ENCODE measurements around the gene TCP1. TPM values are rescaled to one million over a fixed set of nuclear protein-coding genes. Genes with fewer than 3 reads are reported as not detected.
A peak's percentile ranks its signal among the peaks of the same experiment; 100 is the strongest.

Gene TCP1
- total and polyA plus RNA-seq, 2 of the 13 experiments (the other 11 are each of a cell fraction or from before 2014, with no cell fraction given) = 116 to 553 TPM

DNA sequence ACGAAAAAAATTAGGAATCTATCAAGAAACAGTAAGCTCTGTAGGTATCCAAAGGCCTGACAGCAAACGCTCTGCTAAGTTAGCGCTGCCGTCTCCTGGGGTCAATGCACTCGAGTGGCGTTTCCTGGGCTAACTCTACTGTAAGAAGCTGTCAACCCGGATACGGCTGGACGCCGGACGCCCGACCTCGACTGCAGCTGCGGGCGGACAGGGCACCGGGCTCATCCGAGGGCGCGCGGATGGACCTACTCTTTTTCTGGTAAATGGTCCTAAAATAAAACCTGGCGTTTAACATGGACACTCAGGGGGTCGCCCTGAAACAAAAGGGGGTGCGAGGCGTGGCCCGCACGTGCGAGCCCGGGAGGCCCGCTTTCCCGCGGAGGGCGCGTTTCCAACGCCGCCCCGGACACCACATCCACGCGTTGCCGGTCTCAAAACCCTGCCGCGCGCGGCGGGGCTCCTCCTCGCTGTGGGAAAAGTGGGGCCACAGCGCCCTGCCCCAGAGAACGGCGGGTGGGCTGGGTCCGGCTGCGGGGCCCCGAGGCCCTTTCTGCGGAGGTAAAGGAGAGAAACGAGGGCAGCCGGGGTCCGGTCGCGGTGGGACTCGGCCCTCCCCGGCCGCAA, 537 bp downstream of the TCP1 start (continued):
- TF ChIP-seq, protein P1, sequence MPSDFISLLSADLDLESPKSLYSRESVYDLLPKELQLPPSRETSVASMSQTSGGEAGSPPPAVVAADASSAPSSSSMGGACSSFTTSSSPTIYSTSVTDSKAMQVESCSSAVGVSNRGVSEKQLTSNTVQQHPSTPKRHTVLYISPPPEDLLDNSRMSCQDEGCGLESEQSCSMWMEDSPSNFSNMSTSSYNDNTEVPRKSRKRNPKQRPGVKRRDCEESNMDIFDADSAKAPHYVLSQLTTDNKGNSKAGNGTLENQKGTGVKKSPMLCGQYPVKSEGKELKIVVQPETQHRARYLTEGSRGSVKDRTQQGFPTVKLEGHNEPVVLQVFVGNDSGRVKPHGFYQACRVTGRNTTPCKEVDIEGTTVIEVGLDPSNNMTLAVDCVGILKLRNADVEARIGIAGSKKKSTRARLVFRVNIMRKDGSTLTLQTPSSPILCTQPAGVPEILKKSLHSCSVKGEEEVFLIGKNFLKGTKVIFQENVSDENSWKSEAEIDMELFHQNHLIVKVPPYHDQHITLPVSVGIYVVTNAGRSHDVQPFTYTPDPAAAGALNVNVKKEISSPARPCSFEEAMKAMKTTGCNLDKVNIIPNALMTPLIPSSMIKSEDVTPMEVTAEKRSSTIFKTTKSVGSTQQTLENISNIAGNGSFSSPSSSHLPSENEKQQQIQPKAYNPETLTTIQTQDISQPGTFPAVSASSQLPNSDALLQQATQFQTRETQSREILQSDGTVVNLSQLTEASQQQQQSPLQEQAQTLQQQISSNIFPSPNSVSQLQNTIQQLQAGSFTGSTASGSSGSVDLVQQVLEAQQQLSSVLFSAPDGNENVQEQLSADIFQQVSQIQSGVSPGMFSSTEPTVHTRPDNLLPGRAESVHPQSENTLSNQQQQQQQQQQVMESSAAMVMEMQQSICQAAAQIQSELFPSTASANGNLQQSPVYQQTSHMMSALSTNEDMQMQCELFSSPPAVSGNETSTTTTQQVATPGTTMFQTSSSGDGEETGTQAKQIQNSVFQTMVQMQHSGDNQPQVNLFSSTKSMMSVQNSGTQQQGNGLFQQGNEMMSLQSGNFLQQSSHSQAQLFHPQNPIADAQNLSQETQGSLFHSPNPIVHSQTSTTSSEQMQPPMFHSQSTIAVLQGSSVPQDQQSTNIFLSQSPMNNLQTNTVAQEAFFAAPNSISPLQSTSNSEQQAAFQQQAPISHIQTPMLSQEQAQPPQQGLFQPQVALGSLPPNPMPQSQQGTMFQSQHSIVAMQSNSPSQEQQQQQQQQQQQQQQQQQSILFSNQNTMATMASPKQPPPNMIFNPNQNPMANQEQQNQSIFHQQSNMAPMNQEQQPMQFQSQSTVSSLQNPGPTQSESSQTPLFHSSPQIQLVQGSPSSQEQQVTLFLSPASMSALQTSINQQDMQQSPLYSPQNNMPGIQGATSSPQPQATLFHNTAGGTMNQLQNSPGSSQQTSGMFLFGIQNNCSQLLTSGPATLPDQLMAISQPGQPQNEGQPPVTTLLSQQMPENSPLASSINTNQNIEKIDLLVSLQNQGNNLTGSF (CRISPR knock-in tag; IDR thresholded peaks at IDR 0.05) = no peak
- no peak for TF ChIP-seq TEAD3 (CRISPR knock-in tag; optimal IDR thresholded peaks at IDR 0.05; ENCODE audit: borderline replicate concordance)
- TF ChIP-seq THAP9 (CRISPR knock-in tag; IDR thresholded peaks at IDR 0.05; ENCODE audit: borderline replicate concordance) = no peak; the same call in 1 of the 2 replicates
- TF ChIP-seq SRF (IDR thresholded peaks at IDR 0.05; ENCODE audit: low read depth, low read length) = no peak
- TF ChIP-seq, protein P2, sequence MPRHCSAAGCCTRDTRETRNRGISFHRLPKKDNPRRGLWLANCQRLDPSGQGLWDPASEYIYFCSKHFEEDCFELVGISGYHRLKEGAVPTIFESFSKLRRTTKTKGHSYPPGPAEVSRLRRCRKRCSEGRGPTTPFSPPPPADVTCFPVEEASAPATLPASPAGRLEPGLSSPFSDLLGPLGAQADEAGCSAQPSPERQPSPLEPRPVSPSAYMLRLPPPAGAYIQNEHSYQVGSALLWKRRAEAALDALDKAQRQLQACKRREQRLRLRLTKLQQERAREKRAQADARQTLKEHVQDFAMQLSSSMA (CRISPR knock-in tag; IDR thresholded peaks at IDR 0.05) = no peak
- no peak for TF ChIP-seq ZNF317 (CRISPR knock-in tag; IDR thresholded peaks at IDR 0.05)
- TF ChIP-seq, protein P3, sequence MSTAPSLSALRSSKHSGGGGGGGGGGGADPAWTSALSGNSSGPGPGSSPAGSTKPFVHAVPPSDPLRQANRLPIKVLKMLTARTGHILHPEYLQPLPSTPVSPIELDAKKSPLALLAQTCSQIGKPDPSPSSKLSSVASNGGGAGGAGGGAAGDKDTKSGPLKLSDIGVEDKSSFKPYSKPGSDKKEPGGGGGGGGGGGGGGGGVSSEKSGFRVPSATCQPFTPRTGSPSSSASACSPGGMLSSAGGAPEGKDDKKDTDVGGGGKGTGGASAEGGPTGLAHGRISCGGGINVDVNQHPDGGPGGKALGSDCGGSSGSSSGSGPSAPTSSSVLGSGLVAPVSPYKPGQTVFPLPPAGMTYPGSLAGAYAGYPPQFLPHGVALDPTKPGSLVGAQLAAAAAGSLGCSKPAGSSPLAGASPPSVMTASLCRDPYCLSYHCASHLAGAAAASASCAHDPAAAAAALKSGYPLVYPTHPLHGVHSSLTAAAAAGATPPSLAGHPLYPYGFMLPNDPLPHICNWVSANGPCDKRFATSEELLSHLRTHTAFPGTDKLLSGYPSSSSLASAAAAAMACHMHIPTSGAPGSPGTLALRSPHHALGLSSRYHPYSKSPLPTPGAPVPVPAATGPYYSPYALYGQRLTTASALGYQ (CRISPR knock-in tag; IDR thresholded peaks at IDR 0.05) = no peak
- TF ChIP-seq ZNF143 (CRISPR knock-in tag; IDR thresholded peaks at IDR 0.05) = no peak
- TF ChIP-seq, protein P4, sequence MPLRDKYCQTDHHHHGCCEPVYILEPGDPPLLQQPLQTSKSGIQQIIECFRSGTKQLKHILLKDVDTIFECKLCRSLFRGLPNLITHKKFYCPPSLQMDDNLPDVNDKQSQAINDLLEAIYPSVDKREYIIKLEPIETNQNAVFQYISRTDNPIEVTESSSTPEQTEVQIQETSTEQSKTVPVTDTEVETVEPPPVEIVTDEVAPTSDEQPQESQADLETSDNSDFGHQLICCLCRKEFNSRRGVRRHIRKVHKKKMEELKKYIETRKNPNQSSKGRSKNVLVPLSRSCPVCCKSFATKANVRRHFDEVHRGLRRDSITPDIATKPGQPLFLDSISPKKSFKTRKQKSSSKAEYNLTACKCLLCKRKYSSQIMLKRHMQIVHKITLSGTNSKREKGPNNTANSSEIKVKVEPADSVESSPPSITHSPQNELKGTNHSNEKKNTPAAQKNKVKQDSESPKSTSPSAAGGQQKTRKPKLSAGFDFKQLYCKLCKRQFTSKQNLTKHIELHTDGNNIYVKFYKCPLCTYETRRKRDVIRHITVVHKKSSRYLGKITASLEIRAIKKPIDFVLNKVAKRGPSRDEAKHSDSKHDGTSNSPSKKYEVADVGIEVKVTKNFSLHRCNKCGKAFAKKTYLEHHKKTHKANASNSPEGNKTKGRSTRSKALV (CRISPR knock-in tag; IDR thresholded peaks at IDR 0.05) = peak; percentile 40; the same call in 1 of the 2 replicates
- TF ChIP-seq ZNF740 (CRISPR knock-in tag; IDR thresholded peaks at IDR 0.05) = no peak
- TF ChIP-seq ZNF781 (CRISPR knock-in tag; IDR thresholded peaks at IDR 0.05; ENCODE audit: borderline replicate concordance, not compliant biosample characterization) = no peak
- TF ChIP-seq MBD4 (IDR thresholded peaks at IDR 0.05; ENCODE audit: borderline replicate concordance, low read length) = no peak
- TF ChIP-seq ZEB1 (IDR thresholded peaks at IDR 0.05; ENCODE audit: insufficient replicate concordance, low read depth) = no peak
- TF ChIP-seq TOPORS (CRISPR knock-in tag; IDR thresholded peaks at IDR 0.05) = no peak

Data from HepG2 (cell line).